SK-N-SH (cell line): ENCODE results near the gene SYAP1. TPM values are rescaled to one million over a fixed set of nuclear protein-coding genes. Genes with fewer than 3 reads are reported as not detected.
A peak's percentile ranks its signal among the peaks of the same experiment; 100 is the strongest.

Source experiments
- CTCF ChIA-PET: fragments of 300-600, 350-600 bp; formaldehyde crosslinking; extraction: SDS; loops from one replicate; lab custom pipeline; 2021; lab: Yijun Ruan, JAX
- POLR2A ChIA-PET: fragments of 350-600 bp; sonication (Branson Sonifier 250); formaldehyde crosslinking; extraction: SDS; loops from one replicate; lab custom pipeline; 2020; ENCODE audit warnings: antibody characterized with exemption, inconsistent platforms; lab: Yijun Ruan, JAX
- DNase-seq: peaks from one replicate; pipeline ENCODE4 v3.0.0; 2012
- H2AFZ ChIP-seq: fragments of 200-600 bp; sonication (generic); 2 replicates; pipeline ENCODE4 v1.8.1; 2016; ENCODE audit warnings: antibody characterized with exemption, mild to moderate bottlenecking, low read depth
- H3F3A ChIP-seq: fragments of 200-600 bp; sonication (generic); replicated peaks from 2 replicates; pipeline ENCODE3; 2016; ENCODE audit warnings: antibody characterized with exemption, mild to moderate bottlenecking; ENCODE audit not compliant: insufficient read depth
- H3K27ac ChIP-seq, 2 experiments: fragments of 200-500 bp in 1 of 2; fragments of 200-600 bp in 1 of 2; sonication (Bioruptor generic) in 1 of 2; sonication (generic), shearing (Covaris generic) in 1 of 2; 2 replicates each; pipeline versions ENCODE4 v1.5.1 to v1.6.1; 2014 to 2016; ENCODE audit warnings: low read depth in 2 of 2, inconsistent platforms in 1 of 2, low read length in 1 of 2, mild to moderate bottlenecking in 1 of 2, mixed read lengths in 1 of 2
- H3K27me3 ChIP-seq: fragments of 200-600 bp; sonication (generic), shearing (Covaris generic); 2 replicates; pipeline ENCODE4 v1.6.1; 2016; ENCODE audit warnings: mixed run types; ENCODE audit not compliant: insufficient read depth
- H3K36me3 ChIP-seq, 2 experiments: fragments of 200-500 bp in 1 of 2; fragments of 200-600 bp in 1 of 2; sonication (Bioruptor generic) in 1 of 2; sonication (generic) in 1 of 2; replicated peaks in 1 of 2; 2 replicates each; pipeline versions ENCODE3 to v1.5.1; 2014 to 2016; ENCODE audit warnings: low read length in 1 of 2, mild to moderate bottlenecking in 1 of 2; ENCODE audit not compliant: insufficient read depth in 2 of 2, control insufficient read depth in 1 of 2
- H3K4me1 ChIP-seq, 2 experiments: fragments of 200-500 bp in 1 of 2; fragments of 200-600 bp in 1 of 2; sonication (Bioruptor generic) in 1 of 2; sonication (generic), shearing (Covaris generic) in 1 of 2; 2 replicates each; pipeline versions ENCODE4 v1.5.1 to v1.6.1; 2014 to 2016; ENCODE audit warnings: low read depth in 1 of 2, low read length in 1 of 2, mixed run types in 1 of 2; ENCODE audit not compliant: insufficient read depth in 2 of 2, control insufficient read depth in 1 of 2
- H3K4me2 ChIP-seq: fragments of 200-600 bp; sonication (generic), shearing (Covaris generic); 2 replicates; pipeline ENCODE4 v1.6.1; 2017; ENCODE audit warnings: mixed run types
- H3K4me3 ChIP-seq, 2 experiments: fragments of 200-500 bp in 1 of 2; fragments of 200-600 bp in 1 of 2; sonication (Bioruptor generic) in 1 of 2; sonication (generic), shearing (Covaris generic) in 1 of 2; 2 replicates each; pipeline versions ENCODE4 v1.5.1 to v1.8.1; 2014 to 2016; ENCODE audit warnings: low read depth in 2 of 2, inconsistent platforms in 1 of 2, low read length in 1 of 2, mild to moderate bottlenecking in 1 of 2, mixed read lengths in 1 of 2, moderate library complexity in 1 of 2
- H3K79me2 ChIP-seq: fragments of 200-600 bp; sonication (generic); 2 replicates; pipeline ENCODE4 v1.8.1; 2017; ENCODE audit warnings: mild to moderate bottlenecking; ENCODE audit not compliant: insufficient read depth
- H3K9ac ChIP-seq: fragments of 200-600 bp; sonication (generic); 2 replicates; pipeline ENCODE4 v1.6.1; 2017; ENCODE audit warnings: mixed run types
- H3K9me2 ChIP-seq: fragments of 200-600 bp; sonication (generic); 2 replicates; pipeline ENCODE4 v1.6.1; 2017; ENCODE audit warnings: mixed run types
- H3K9me3 ChIP-seq: fragments of 200-600 bp; sonication (generic); 2 replicates; pipeline ENCODE4 v1.6.1; 2017; ENCODE audit warnings: mixed run types, mild to moderate bottlenecking, moderate library complexity
- H4K20me1 ChIP-seq: fragments of 200-600 bp; sonication (generic); 2 replicates; pipeline ENCODE4 v1.6.1; 2017; ENCODE audit warnings: mild to moderate bottlenecking, mixed run types; ENCODE audit not compliant: insufficient read depth
- ELF1 ChIP-seq: IDR thresholded peaks from 2 replicates; pipeline ENCODE4 v1.4.0; 2012
- EP300 ChIP-seq, 2 experiments: IDR thresholded peaks; 2 replicates each; pipeline versions ENCODE4 v1.4.0 to v1.6.1; 2012; ENCODE audit warnings: borderline replicate concordance in 1 of 2, low read depth in 1 of 2, low read length in 1 of 2
- FOXM1 ChIP-seq: IDR thresholded peaks from 2 replicates; pipeline ENCODE4 v1.4.0; 2012; ENCODE audit warnings: low read depth, mild to moderate bottlenecking
- GATA2 ChIP-seq: sonication (generic); formaldehyde crosslinking; IDR thresholded peaks from 2 replicates; pipeline ENCODE4 v1.5.0; 2020; ENCODE audit warnings: mild to moderate bottlenecking, missing genetic modification reagents
- JUND ChIP-seq: IDR thresholded peaks from 2 replicates; pipeline ENCODE4 v1.4.0; 2012
- MEF2A ChIP-seq: IDR thresholded peaks from 2 replicates; pipeline ENCODE4 v1.4.0; 2012; ENCODE audit warnings: low read depth, borderline replicate concordance
- MXI1 ChIP-seq: IDR thresholded peaks from 2 replicates; pipeline ENCODE4 v1.6.1; 2012; ENCODE audit warnings: mild to moderate bottlenecking, low read depth, low read length, improper control_type of control experiment
- PBX3 ChIP-seq: IDR thresholded peaks from 2 replicates; pipeline ENCODE4; 2012
- POLR2AphosphoS5 ChIP-seq: IDR thresholded peaks from 2 replicates; pipeline ENCODE4 v1.6.1; 2012; ENCODE audit warnings: low read depth, low read length
- RAD21 ChIP-seq: IDR thresholded peaks from 2 replicates; pipeline ENCODE4 v1.6.1; 2012; ENCODE audit warnings: mild to moderate bottlenecking, low read length
- RCOR1 ChIP-seq: fragments of 150-350 bp; IDR thresholded peaks from 2 replicates; pipeline ENCODE4 v1.6.1; 2017; ENCODE audit warnings: antibody characterized with exemption, low read length
- RFX5 ChIP-seq: IDR thresholded peaks from 2 replicates; pipeline ENCODE4 v1.6.1; 2012; ENCODE audit warnings: mild to moderate bottlenecking, improper control_type of control experiment, low read length
- RXRA ChIP-seq: IDR thresholded peaks from 2 replicates; pipeline ENCODE4 v1.4.0; 2012; ENCODE audit warnings: low read depth, mild to moderate bottlenecking, borderline replicate concordance
- SMC3 ChIP-seq: IDR thresholded peaks from 2 replicates; pipeline ENCODE4 v1.6.1; 2012; ENCODE audit warnings: low read depth, low read length, improper control_type of control experiment
- YY1 ChIP-seq: IDR thresholded peaks from 2 replicates; pipeline ENCODE4 v1.4.0; 2012; ENCODE audit warnings: low read depth, mild to moderate bottlenecking
- whole genome bisulfite sequencing: methylation state at CpG from one replicate; pipeline ENCODE4 v1.1.6; 2017; ENCODE audit warnings: low lambda C conversion rate; 5-methylcytosine and 5-hydroxymethylcytosine counted together
- polyA plus RNA-seq, 3 experiments: library from polyadenylated mRNA; depleted of rRNA; stranded (reverse); fragments of >200 nt; gene quantifications; 2 replicates each; pipeline ENCODE4 v1.2.3, GENCODE V29; 2012
- TF ChIP-seq, protein P1 (sequence below): IDR thresholded peaks from 2 replicates; pipeline ENCODE4 v1.4.0; 2012; ENCODE audit warnings: low read depth, borderline replicate concordance

SYAP1 gene
- polyA plus RNA-seq, 1 of the 3 experiments (the other 2 are of a cell fraction): 11.9 TPM

DNA sequence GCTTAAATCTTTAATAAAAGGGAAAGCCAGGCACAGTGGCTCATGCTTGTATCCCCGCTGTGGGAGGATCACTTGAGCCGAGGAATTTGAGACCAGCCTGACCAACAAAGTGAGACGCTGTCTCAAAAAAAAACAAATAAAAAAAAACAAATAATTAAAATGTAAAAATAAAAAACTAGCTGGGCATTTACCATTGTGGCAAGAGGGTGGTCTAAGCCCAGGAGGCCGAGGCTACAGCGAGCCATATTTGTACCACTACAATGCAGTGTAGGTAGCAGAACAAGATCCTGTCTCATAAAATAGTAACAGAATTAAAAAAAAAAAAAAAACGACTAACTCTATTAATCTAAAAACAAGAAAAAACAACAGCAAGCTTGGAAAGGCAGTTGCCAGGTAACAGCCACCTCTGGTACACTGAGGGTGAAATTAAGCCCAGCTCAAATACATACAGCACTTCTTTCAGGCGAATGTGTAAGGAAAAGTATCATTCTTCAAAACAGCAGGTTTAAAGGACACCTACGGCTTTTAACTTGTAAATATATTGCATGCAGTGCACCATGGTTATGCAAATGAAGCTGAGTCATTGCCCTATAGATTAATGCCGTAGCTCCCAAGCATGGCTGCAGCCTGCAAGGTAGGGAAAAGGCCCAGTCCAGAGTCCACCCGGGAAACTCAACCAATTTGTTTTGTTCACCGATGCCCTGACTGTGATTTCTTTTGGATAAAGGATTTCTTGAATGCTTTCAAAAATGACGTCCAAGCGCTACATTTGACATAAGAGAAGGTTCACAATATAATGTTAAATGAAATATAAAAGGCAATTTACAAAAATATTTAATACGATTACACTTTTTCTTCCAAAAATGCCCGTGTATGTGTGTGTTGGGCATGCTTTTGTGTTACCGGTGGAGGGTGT is 52.3 kb downstream of the SYAP1 start (continued):
- TF ChIP-seq SMC3 (no peak), RFX5 (no peak), ELF1 (no peak), RXRA (no peak), JUND (peak; percentile 43), PBX3 (peak; percentile 56), POLR2AphosphoS5 (peak; percentile 100), MXI1 (no peak), GATA2 (CRISPR knock-in tag) (no peak)
- TF ChIP-seq, protein P1, sequence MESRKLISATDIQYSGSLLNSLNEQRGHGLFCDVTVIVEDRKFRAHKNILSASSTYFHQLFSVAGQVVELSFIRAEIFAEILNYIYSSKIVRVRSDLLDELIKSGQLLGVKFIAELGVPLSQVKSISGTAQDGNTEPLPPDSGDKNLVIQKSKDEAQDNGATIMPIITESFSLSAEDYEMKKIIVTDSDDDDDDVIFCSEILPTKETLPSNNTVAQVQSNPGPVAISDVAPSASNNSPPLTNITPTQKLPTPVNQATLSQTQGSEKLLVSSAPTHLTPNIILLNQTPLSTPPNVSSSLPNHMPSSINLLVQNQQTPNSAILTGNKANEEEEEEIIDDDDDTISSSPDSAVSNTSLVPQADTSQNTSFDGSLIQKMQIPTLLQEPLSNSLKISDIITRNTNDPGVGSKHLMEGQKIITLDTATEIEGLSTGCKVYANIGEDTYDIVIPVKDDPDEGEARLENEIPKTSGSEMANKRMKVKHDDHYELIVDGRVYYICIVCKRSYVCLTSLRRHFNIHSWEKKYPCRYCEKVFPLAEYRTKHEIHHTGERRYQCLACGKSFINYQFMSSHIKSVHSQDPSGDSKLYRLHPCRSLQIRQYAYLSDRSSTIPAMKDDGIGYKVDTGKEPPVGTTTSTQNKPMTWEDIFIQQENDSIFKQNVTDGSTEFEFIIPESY: peak; percentile 83

- Histone ChIP-seq H3F3A (peaks cover 21% of the 10 kb centered on the region), H4K20me1 (no peaks in the 10 kb centered on the region), H3K9me2 (no peaks in the 10 kb centered on the region), H2AFZ (peak overlapping the region; percentile 92; the same call in 1 of the 2 replicates), H3K4me3 (no peak overlapping the region), H3K9me3 (no peaks in the 10 kb centered on the region), H3K4me1 (no peaks in the 10 kb centered on the region), H3K27me3 (no peaks in the 10 kb centered on the region), H3K4me2 (no peak overlapping the region), H3K27ac (peak overlapping the region in 1 of 2 experiments; percentile 85), H3K36me3 (no peaks in the 10 kb centered on the region), H3K9ac (no peak overlapping the region; the same call in 1 of the 2 replicates), H3K79me2 (no peaks in the 10 kb centered on the region)
- TF ChIP-seq RAD21: no peak
- no peak for DNase-seq
- ChIA-PET CTCF (no interaction called here), POLR2A (interaction anchor here (0.6 to 1.0 kb wide), 2 partner anchors 53 to 54 kb away, joined by 3 to 7 read pairs; partner anchors contain the start of gene SYAP1)
- WGBS: 96% methylated on average over 6 of the region's 6 CpGs
Measured at GRCh38 chrX:16772460-16772859, 53.0 kb downstream of the SYAP1 start.

GRCh38 chrX:16774746-16775145 is 55.3 kb downstream of the SYAP1 start:
- H3K27me3 ChIP-seq: no peaks in the 10 kb centered on the region
- H3K36me3 ChIP-seq: no peaks in the 10 kb centered on the region
- no peaks in the 10 kb centered on the region for H3K9me2 ChIP-seq
- peaks cover 27% of the 10 kb centered on the region for H3F3A ChIP-seq
- no peak overlapping the region for H3K4me2 ChIP-seq
- DNase-seq: no peak
- H2AFZ ChIP-seq: no peak overlapping the region
- CTCF ChIA-PET: interaction anchor here (0.9 kb wide), 1 partner anchor 51 kb away, joined by 3 read pairs; no protein-coding TSS in a partner anchor
- TF ChIP-seq EP300 (IDR thresholded peaks at IDR 0.05; ENCODE audit: borderline replicate concordance in 1 of 2, low read depth in 1 of 2, low read length in 1 of 2) (no peak), FOXM1 (no peak), PBX3 (no peak), YY1 (no peak), RCOR1 (no peak), MEF2A (no peak), SMC3 (no peak)
- TF ChIP-seq, all 33 proteins: peak for 0
- Histone ChIP-seq H3K9ac (no peak overlapping the region), H3K4me3 (no peak overlapping the region), H3K27ac (no peak overlapping the region), H3K4me1 (no peaks in the 10 kb centered on the region), H3K79me2 (no peaks in the 10 kb centered on the region), H3K9me3 (no peaks in the 10 kb centered on the region), H4K20me1 (no peaks in the 10 kb centered on the region)
- 83% methylated on average over 2 of the region's 2 CpGs for WGBS
- POLR2A ChIA-PET: no interaction called here
